Measurements from ENCODE around the gene MZT2B.
"Not testable (repeated sequence)": the region's sequence is repeated elsewhere in the genome, so short reads cannot be mapped to it uniquely, and the experiment has no call there.

The MZT2B gene

GRCh38 chr2:130143266-130144039 lies 38.6 kb upstream of the MZT2B start:
- Histone ChIP-seq H3K4me3 (peak overlapping the region in 3 of 10 experiments; percentile 38 to 56 (median 40); a peak in 7 of 20 replicates), H3K4me2 (peak overlapping the region; percentile 16 to 82 (median 60); a peak in 20 of 22 replicates), H3K27me3 (peaks cover 13 to 31% (median 24%) of the 10 kb centered on the region in 11 experiments), H3K4me1 (peaks cover 0 to 26% (median 8%) of the 10 kb centered on the region in 10 experiments; a peak in 14 of 20 replicates)
- not testable (repeated sequence) for H3K9me3 ChIP-seq (replicated peaks in 1 of 11); H3K36me3 ChIP-seq; H4K20me1 ChIP-seq; H3K9ac ChIP-seq; H3K27ac ChIP-seq

DNA sequence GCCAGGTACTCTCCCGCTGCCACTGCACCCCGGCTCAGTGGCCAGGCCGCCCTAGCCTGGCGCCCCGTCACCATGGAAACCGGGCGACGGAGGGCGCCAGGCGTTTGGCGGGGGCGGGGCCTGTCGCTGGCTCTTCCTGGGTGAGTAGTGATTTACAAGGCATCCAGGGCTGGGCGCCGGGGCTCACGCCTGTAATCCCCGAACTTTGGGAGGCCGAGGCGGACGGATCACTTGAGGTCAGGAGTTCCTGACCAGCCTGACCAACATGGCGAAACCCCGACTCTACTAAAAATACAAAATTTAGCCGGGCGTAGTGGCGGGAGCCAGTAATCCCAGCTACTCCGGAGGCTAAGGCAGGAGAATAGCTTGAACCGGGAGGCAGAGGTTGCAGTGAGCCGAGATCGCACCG lies 37.1 kb upstream of the MZT2B start, which contains the start of gene CCDC74B:
TSS of gene CCDC74B (minus strand) at position 107 of the 409 bp plus-strand sequence. CDS start 116 bp downstream, outside the sequence.
- H4K20me1 ChIP-seq; H3K9me3 ChIP-seq (replicated peaks in 1 of 11); H3K36me3 ChIP-seq: not testable (repeated sequence)
- H3K9ac ChIP-seq, result peak within 1 kb of the TSS in 9 of 11 experiments; percentile 23 to 60 (median 47); a peak in 9 of 22 replicates
- H3K27me3 ChIP-seq, result peaks cover 13 to 31% (median 24%) of the 10 kb centered on the region in 11 experiments
- H3K27ac ChIP-seq, result peak within 1 kb of the TSS in 1 of 11 experiments; percentile 48; a peak in 2 of 22 replicates
- H3K4me3 ChIP-seq, result peak within 1 kb of the TSS; percentile 45 to 64 (median 54)
- peak within 1 kb of the TSS; percentile 67 to 88 (median 78) for H3K4me2 ChIP-seq
- H3K4me1 ChIP-seq, result peaks cover 0 to 36% (median 13%) of the 10 kb centered on the region in 10 experiments; a peak in 14 of 20 replicates

- H3K4me3 ChIP-seq, result not testable (repeated sequence)
Measured at GRCh38 chr2:130148515-130148914, 33.5 kb upstream of the MZT2B start.

DNA sequence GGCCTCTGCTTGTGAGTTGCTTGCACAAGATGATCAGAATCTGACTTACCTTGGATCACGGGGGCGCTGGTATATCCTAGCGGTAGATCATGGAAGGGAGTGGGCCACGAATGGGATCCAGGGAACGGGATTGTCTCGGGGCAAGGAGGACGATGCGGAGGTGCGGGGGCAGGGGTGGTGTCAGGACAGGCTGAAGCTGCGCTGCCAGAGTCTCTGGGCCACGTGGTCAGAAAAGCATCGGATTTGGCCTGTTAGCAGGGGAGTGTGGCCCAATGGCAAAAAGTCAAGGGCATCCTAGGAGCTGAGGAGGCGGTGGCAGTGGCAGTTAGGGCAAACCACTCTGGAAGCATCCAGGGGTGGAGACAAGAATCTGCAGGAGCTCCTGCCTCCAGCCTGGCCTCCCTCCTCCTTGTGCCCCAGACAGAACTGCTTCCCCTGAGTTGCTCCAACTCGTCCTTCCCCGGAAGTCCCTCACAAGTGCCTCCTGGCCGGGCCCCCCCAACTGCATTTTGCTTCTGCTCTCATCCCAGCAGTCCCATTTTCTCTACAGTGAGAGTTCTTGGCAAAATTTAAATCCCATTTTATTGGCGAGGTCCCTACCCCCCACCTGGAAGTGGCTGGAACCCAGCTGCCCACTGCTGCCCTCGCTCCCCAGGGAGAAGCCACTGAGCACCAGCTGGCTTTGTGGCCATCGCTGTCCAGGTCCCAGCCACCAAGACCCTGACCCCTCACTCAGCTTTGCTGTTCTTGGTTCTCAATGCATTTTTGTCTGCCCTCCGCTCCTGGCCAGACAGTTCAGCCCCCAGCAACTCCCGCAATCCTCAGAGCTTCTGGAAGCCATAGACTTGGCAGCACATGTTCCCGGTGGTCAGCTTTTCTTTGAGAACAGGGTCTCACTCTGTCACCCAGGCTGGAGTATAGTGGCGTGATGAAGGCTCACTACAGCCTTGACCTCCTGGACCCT lies 31.6 kb upstream of the MZT2B start:
- Histone ChIP-seq H3K9me3 (replicated peaks in 1 of 11) (no peaks in the 10 kb centered on the region), H4K20me1 (peaks cover 0 to 23% (median 5%) of the 10 kb centered on the region in 11 experiments; a peak in 8 of 22 replicates), H3K4me3 (no peak overlapping the region), H3K27me3 (peaks cover 0 to 2% (median 0%) of the 10 kb centered on the region in 11 experiments; a peak in 2 of 22 replicates), H3K36me3 (peaks cover 33 to 49% (median 43%) of the 10 kb centered on the region in 11 experiments), H3K4me2 (no peak overlapping the region), H3K27ac (no peak overlapping the region), H3K9ac (no peak overlapping the region), H3K4me1 (peaks cover 0 to 16% (median 5%) of the 10 kb centered on the region in 10 experiments; a peak in 7 of 20 replicates)
- TF ChIP-seq Cebpa-rat (IDR thresholded peaks at IDR 0.05), result no peak

More at GRCh38 chr2:130148515-130148914, 33.5 kb upstream of the MZT2B start:
- H3K36me3 ChIP-seq, result peaks cover 16 to 29% (median 23%) of the 10 kb centered on the region in 11 experiments
- H3K4me1 ChIP-seq, result peaks cover 0 to 22% (median 8%) of the 10 kb centered on the region in 10 experiments; a peak in 14 of 20 replicates
- not testable (repeated sequence) for H3K9ac ChIP-seq; H3K27ac ChIP-seq; H3K9me3 ChIP-seq (replicated peaks in 1 of 11)
- H4K20me1 ChIP-seq, result peaks cover 0 to 19% (median 0%) of the 10 kb centered on the region in 11 experiments; a peak in 5 of 22 replicates
- peak overlapping the region in 1 of 11 experiments; percentile 21; a peak in 1 of 22 replicates for H3K4me2 ChIP-seq
- H3K27me3 ChIP-seq, result peaks cover 7 to 19% (median 16%) of the 10 kb centered on the region in 11 experiments

DNA sequence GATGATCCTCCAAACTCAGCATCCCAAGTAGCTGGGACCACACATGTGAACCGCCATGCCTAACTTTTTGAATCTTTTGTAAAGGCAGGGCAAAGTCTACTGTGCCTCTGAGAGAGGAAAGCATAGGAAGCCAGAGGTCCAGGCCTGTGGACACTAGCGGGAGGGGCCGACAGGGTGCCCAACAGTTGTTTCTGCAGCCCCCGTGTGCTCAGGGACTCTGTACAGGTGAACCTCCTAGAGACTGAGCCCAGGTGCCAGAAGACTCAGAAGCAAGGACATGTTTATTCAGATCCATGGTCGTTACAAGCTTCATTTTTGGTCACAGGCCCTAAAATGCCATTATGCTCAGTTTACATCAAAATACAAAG lies 30.9 kb upstream of the MZT2B start:
- not testable (repeated sequence) for H3K27me3 ChIP-seq; H3K27ac ChIP-seq; H3K9ac ChIP-seq; H3K4me3 ChIP-seq; H3K9me3 ChIP-seq (replicated peaks in 1 of 11); H3K4me2 ChIP-seq
- H3K36me3 ChIP-seq, result peaks cover 34 to 55% (median 48%) of the 10 kb centered on the region in 11 experiments
- peaks cover 0 to 28% (median 11%) of the 10 kb centered on the region in 11 experiments; a peak in 11 of 22 replicates for H4K20me1 ChIP-seq
- H3K4me1 ChIP-seq, result peaks cover 0 to 18% (median 8%) of the 10 kb centered on the region in 10 experiments; a peak in 17 of 20 replicates

DNA sequence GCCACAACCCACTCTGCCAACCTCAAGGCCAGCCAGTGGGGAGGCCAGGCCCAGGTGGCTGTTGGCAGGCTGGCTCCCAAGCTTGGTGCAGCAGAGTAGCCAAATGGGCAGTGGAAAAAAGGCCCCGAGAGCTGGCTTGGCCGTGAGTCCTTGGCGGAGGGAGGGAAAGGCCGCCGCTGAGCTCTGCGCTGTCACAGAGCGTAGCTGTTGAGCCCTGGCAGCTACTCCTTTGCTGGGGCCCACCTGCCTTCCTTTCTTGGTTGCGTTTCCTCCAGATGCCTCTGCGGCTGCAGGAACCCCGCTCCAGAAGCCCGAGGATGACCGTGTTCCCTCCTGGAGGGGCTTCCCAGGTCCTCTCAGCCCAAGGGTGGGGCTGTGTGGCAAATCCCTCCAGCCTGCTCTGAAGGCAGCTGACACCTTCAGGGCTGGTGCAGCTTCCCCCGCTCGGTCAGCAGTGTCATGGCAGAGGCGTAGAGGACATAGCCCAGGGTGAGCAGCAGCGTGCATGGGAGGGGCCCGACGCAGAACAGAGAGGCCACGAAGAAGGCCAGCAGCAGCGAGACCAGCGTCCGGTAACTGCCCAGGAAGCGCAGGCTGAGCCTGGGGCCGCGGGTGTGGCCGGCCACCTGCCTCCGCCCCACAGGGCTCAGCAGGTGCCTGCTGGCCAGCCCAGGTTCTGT lies 29.8 kb upstream of the MZT2B start:
- H3K9ac ChIP-seq; H3K27ac ChIP-seq; H3K27me3 ChIP-seq; H3K9me3 ChIP-seq (replicated peaks in 1 of 11); H3K4me3 ChIP-seq; H3K4me2 ChIP-seq: not testable (repeated sequence)
- peaks cover 9 to 30% (median 20%) of the 10 kb centered on the region in 10 experiments for H3K4me1 ChIP-seq
- peaks cover 0 to 40% (median 22%) of the 10 kb centered on the region in 11 experiments; a peak in 18 of 22 replicates for H4K20me1 ChIP-seq
- H3K36me3 ChIP-seq, result peaks cover 34 to 56% (median 48%) of the 10 kb centered on the region in 11 experiments

DNA sequence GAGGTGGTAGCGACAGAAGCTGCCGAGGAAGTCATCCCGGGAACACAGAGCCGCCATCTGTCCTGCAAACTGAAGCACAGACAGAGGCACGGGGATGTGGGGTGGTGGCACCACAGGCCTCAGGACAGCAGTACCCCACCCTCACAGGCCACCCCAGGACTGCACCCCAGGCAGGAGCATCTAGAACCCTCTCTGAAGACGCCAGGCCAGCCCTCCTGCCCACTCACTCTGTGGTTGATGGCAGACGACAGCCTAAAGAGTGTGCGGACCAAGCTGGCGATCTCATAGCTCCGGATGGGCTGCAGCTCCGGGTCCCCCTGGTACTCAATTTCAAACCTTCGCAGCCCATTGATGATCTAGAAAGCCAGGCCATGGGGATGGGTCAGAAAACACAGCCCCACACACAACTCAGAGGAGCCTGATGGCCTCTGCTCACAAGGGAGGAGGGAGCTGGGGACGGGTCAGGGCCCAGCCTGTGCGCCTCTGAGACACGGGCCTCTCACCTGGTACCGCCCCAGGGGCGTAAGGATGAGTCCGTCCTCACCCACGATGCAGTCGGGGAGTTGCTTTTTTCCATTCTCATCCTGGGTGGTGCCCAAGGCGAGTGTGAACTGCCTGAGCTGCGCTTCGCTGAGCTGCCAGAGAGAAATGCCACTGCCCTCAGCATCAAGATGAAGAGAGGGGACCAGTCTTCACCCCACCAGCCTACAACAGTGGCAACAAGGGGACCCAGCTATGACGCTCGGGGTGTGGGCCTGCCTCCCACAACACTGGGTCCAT lies 29.1 kb upstream of the MZT2B start:
- peaks cover 34 to 56% (median 48%) of the 10 kb centered on the region in 11 experiments for H3K36me3 ChIP-seq
- H3K9ac ChIP-seq, result no peak overlapping the region
- no peak overlapping the region for H3K27ac ChIP-seq
- H3K4me1 ChIP-seq, result peaks cover 16 to 35% (median 27%) of the 10 kb centered on the region in 10 experiments
- H3K4me3 ChIP-seq, result no peak overlapping the region
- H3K9me3 ChIP-seq (replicated peaks in 1 of 11), result no peaks in the 10 kb centered on the region
- H3K4me2 ChIP-seq, result no peak overlapping the region
- H4K20me1 ChIP-seq, result peaks cover 0 to 47% (median 29%) of the 10 kb centered on the region in 11 experiments; a peak in 18 of 22 replicates
- H3K27me3 ChIP-seq, result no peaks in the 10 kb centered on the region
- TF ChIP-seq Cebpa-rat (IDR thresholded peaks at IDR 0.05), result no peak

GRCh38 chr2:130153721-130154422 lies 28.2 kb upstream of the MZT2B start:
- not testable (repeated sequence) for H3K9me3 ChIP-seq (replicated peaks in 1 of 11); H3K27ac ChIP-seq; H3K9ac ChIP-seq; H3K4me3 ChIP-seq; H3K4me2 ChIP-seq; H3K27me3 ChIP-seq
- Histone ChIP-seq H4K20me1 (peaks cover 0 to 48% (median 31%) of the 10 kb centered on the region in 11 experiments; a peak in 18 of 22 replicates), H3K4me1 (peaks cover 25 to 37% (median 33%) of the 10 kb centered on the region in 10 experiments), H3K36me3 (peaks cover 34 to 60% (median 49%) of the 10 kb centered on the region in 11 experiments)

GRCh38 chr2:130154423-130154770 lies 27.7 kb upstream of the MZT2B start:
- H4K20me1 ChIP-seq, result peaks cover 0 to 51% (median 31%) of the 10 kb centered on the region in 11 experiments; a peak in 18 of 22 replicates
- not testable (repeated sequence) for H3K27me3 ChIP-seq; H3K9ac ChIP-seq; H3K9me3 ChIP-seq (replicated peaks in 1 of 11); H3K4me3 ChIP-seq; H3K4me2 ChIP-seq; H3K27ac ChIP-seq
- H3K4me1 ChIP-seq, result peaks cover 30 to 38% (median 36%) of the 10 kb centered on the region in 10 experiments
- H3K36me3 ChIP-seq, result peaks cover 34 to 64% (median 49%) of the 10 kb centered on the region in 11 experiments

Data from BLaER1 treated with 17β-estradiol and CSF1 and Interleukin-3, amounts not matched to agents 10 nM and 100 nM (cell line).